A673 (cell line): ENCODE results near the gene TICRR. TPM values are rescaled to one million over a fixed set of nuclear protein-coding genes. Genes with fewer than 3 reads are reported as not detected.

Experiments
- BruUV-seq: library from RNA; stranded (reverse); fragments of 400-500 nt; replicated peaks from 2 replicates; lab custom pipeline; 2021; lab: Mats Ljungman, UMichigan
- CTCF ChIA-PET: fragments of 300-600 bp; sonication (Branson Sonifier 250); formaldehyde crosslinking; loops from one replicate; lab custom pipeline; 2022; ENCODE audit warnings: antibody characterized with exemption; lab: Charles Lee
- POLR2A ChIA-PET: fragments of 300-600 bp; sonication (Branson Sonifier 250); formaldehyde crosslinking; loops from one replicate; lab custom pipeline; 2022; ENCODE audit warnings: antibody characterized with exemption; ENCODE audit not compliant: low non-redundant PET; lab: Charles Lee
- DNase-seq: peaks from one replicate; pipeline ENCODE4 v3.0.0-alpha.2; 2015; ENCODE audit warnings: low spot score
- H3K27ac ChIP-seq: fragments of 200-600 bp; sonication (generic); 2 replicates; pipeline ENCODE4 v1.5.1; 2016; ENCODE audit warnings: mixed run types, low read depth, mild to moderate bottlenecking, mixed read lengths, antibody characterized with exemption, low read length; ENCODE audit not compliant: poor library complexity, severe bottlenecking
- H3K27me3 ChIP-seq: fragments of 200-600 bp; sonication (generic); replicated peaks from 2 replicates; pipeline ENCODE4 v1.6.1; 2017; ENCODE audit warnings: mixed run types, low read depth, mild to moderate bottlenecking, mixed read lengths, antibody characterized with exemption, low read length; ENCODE audit not compliant: insufficient read depth, poor library complexity
- H3K36me3 ChIP-seq: fragments of 200-600 bp; sonication (generic); 2 replicates; pipeline ENCODE4 v1.6.1; 2016; ENCODE audit warnings: mixed run types, mild to moderate bottlenecking, mixed read lengths, antibody characterized with exemption, low read length; ENCODE audit not compliant: insufficient read depth, poor library complexity, severe bottlenecking
- H3K4me1 ChIP-seq: fragments of 200-600 bp; sonication (generic); 2 replicates; pipeline ENCODE4 v1.6.1; 2017; ENCODE audit warnings: mixed run types, mild to moderate bottlenecking, mixed read lengths, antibody characterized with exemption, low read length; ENCODE audit not compliant: insufficient read depth, poor library complexity, severe bottlenecking
- H3K4me3 ChIP-seq: fragments of 200-600 bp; sonication (generic); 2 replicates; pipeline ENCODE4 v1.5.1; 2016; ENCODE audit warnings: low read depth, mixed run types, mild to moderate bottlenecking, mixed read lengths, low read length; ENCODE audit not compliant: poor library complexity, severe bottlenecking
- H3K9me3 ChIP-seq: fragments of 200-600 bp; sonication (generic); 2 replicates; pipeline ENCODE4 v1.6.1; 2016; ENCODE audit warnings: mixed run types, low read depth, mild to moderate bottlenecking, mixed read lengths, antibody characterized with exemption, low read length; ENCODE audit not compliant: poor library complexity, severe bottlenecking
- EZH2 ChIP-seq: fragments of 200-600 bp; sonication (generic); IDR thresholded peaks from 2 replicates; pipeline ENCODE4 v1.6.1; 2017; ENCODE audit warnings: borderline replicate concordance, low read depth, mild to moderate bottlenecking, mixed read lengths, antibody characterized with exemption, low read length; ENCODE audit not compliant: poor library complexity, severe bottlenecking
- intact Hi-C: fragments of 100-400 bp; cut with micrococcal nuclease; formaldehyde crosslinking; loops from one replicate; pipeline ENCODE4 v1.10.0; 2022; ENCODE audit not compliant: unreplicated experiment
- total RNA-seq: library from RNA; stranded (reverse); gene quantifications from 2 replicates; pipeline ENCODE4 v1.2.3, GENCODE V29; 2021
- TF ChIP-seq, protein P1 (sequence below): fragments of 300-800, 200-600 bp; sonication (generic); conservative IDR thresholded peaks from 2 replicates; pipeline ENCODE4 v1.5.1; 2017; ENCODE audit warnings: low read depth, mild to moderate bottlenecking, antibody characterized with exemption, low read length, moderate library complexity, mixed read lengths

The TICRR gene
- total RNA-seq, 1 experiment from 2014 or later, result 56.5 TPM

DNA sequence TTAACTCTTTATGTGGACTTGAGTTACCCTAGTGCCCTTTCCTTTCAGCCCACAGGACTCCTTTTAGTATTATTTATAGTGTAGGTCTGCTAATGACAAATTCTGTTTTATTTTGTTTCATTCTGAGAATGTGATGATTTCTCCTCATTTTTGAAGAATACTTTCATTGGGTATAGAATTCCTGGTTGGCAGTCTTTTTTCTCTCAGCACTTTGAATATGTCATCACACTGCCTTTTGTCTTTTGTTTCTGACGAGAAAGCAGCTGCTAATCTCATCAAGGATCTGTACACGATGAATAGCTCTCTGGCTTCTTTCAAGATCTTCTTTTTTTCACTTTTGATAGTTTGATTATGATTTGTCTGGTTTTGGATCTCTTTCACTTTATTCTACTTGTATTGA, 37.8 kb downstream of the TICRR start:
- ChIA-PET POLR2A (no interaction called here), CTCF (no interaction called here)
- TF ChIP-seq, protein P1, sequence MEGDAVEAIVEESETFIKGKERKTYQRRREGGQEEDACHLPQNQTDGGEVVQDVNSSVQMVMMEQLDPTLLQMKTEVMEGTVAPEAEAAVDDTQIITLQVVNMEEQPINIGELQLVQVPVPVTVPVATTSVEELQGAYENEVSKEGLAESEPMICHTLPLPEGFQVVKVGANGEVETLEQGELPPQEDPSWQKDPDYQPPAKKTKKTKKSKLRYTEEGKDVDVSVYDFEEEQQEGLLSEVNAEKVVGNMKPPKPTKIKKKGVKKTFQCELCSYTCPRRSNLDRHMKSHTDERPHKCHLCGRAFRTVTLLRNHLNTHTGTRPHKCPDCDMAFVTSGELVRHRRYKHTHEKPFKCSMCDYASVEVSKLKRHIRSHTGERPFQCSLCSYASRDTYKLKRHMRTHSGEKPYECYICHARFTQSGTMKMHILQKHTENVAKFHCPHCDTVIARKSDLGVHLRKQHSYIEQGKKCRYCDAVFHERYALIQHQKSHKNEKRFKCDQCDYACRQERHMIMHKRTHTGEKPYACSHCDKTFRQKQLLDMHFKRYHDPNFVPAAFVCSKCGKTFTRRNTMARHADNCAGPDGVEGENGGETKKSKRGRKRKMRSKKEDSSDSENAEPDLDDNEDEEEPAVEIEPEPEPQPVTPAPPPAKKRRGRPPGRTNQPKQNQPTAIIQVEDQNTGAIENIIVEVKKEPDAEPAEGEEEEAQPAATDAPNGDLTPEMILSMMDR, result no peak
- no peak for TF ChIP-seq EZH2
- peaks cover 23% of the 10 kb centered on the region for H3K9me3 ChIP-seq
- peaks cover 100% of the 10 kb centered on the region for H3K36me3 ChIP-seq
- no peaks in the 10 kb centered on the region for H3K4me1 ChIP-seq
- no peak overlapping the region for H3K4me3 ChIP-seq
- no TSS peak for BruUV-seq
- intact Hi-C loops, result loop anchor here (5.0 kb wide), 1 partner anchor 36 kb away; the partner anchor contains the start of gene TICRR
- no peak for DNase-seq
- no peak overlapping the region for H3K27ac ChIP-seq
- no peaks in the 10 kb centered on the region for H3K27me3 ChIP-seq

DNA sequence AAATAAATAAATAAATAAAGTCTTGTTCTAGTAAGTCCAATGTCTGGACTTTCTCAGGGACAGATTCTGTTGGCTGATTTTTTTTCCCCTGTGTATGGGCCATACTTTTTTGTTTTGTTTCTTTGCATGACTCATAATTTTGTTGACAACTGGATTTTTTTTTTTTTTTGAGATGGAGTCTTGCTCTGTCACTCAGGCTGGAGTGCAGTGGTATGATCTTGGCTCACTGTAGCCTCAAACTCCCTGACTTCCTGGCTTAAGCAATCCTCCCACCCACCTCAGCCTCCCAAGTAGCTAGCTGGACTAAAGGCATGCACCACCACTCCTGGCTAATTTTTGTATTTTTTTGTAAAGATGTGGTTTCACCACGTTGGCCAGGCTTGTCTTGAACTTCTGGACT, 38.9 kb downstream of the TICRR start:
- peaks cover 100% of the 10 kb centered on the region for H3K36me3 ChIP-seq
- BruUV-seq, result no TSS peak
- H3K4me3 ChIP-seq, result no peak overlapping the region
- peaks cover 23% of the 10 kb centered on the region for H3K9me3 ChIP-seq
- TF ChIP-seq EZH2, result no peak
- TF ChIP-seq, protein P1, result no peak
- intact Hi-C loops, result loop anchor here (5.0 kb wide), 1 partner anchor 37 kb away; the partner anchor contains the start of gene TICRR
- no peaks in the 10 kb centered on the region for H3K27me3 ChIP-seq
- CTCF ChIA-PET, result no interaction called here
- no peak for DNase-seq
- H3K27ac ChIP-seq, result no peak overlapping the region
- POLR2A ChIA-PET, result no interaction called here
- H3K4me1 ChIP-seq, result no peaks in the 10 kb centered on the region

DNA sequence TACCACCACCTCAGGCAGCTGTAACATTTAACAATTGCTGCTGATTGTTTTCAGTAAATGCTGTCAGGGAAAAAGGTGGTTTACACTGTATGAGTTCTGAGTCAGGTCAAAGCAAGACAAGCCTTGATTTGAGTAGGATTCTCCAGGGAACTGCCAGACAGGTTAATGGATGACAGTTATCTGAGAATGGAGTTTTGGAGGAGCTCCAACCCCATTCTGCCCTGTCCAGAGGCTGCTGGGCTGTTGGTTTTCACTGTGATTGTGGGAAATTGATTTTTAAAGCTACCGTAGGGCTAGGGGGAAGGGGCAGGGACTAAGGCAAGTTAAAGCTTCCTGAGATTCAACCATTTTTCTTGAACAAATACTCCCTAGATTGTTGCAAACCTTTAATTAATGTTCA, 39.9 kb downstream of the TICRR start:
- H3K36me3 ChIP-seq, result peaks cover 100% of the 10 kb centered on the region

More for the DNA sequence above, 39.9 kb downstream of the TICRR start:
- H3K4me3 ChIP-seq, result no peak overlapping the region
- CTCF ChIA-PET, result no interaction called here
- no TSS peak for BruUV-seq
- intact Hi-C loops, result no loop called here
- DNase-seq, result no peak
- no peaks in the 10 kb centered on the region for H3K4me1 ChIP-seq
- no peaks in the 10 kb centered on the region for H3K27me3 ChIP-seq
- TF ChIP-seq, protein P1, result no peak
- no peak for TF ChIP-seq EZH2
- H3K27ac ChIP-seq, result no peak overlapping the region
- H3K9me3 ChIP-seq, result peaks cover 23% of the 10 kb centered on the region
- POLR2A ChIA-PET, result no interaction called here
